ENCODE measurements around the gene AP3S2.
"Not testable (repeated sequence)": the region's sequence is repeated elsewhere in the genome, so short reads cannot be mapped to it uniquely, and the experiment has no call there.

AP3S2 gene

GRCh38 chr15:89799918-89800498, 93.8 kb downstream of the AP3S2 start:
- DNase-seq (ENCODE audit: low spot score), result no peak

DNA sequence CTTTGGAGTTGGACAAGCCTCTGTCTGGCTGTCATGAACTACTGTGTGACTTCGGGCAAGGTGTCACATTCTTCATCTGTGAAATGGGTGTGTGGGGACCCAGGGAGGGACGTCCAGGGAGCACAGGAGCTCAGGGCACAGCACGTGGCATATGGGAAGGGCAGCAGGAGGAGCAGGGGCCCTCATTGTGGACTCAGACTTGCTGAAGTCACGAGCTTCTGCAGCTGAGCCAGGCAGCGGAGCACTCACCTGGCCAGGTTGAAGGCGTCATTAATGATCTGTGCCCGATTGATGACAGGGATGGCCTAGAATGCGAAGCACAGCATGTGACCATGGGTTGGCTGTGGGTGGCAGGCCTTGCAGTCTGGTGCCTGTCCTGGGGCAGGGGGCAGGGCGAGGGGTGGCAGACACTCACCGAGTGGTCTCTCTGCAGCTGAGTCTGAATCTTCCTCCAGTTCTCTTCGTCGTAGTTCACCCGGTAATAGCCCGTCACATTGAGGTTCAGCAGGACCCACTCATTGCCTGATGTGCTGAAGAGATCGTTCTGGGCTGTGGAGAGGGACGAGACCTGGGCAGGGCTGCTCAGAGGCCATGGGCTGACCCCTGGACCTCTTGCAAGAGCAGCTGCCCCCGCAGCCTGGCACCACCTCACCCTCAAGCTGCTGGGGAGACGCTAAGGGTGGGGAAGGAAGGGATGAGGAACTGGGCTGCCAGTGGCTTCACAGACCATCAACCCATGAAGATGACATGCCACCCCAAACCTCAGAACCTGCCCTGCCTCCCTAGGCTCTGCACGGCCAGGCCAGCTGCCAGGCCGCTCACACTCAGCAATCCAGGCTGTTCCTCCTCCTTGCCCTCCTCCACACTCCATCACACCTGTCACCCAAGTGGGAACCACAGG, 94.5 kb downstream of the AP3S2 start:
- no peak for DNase-seq (ENCODE audit: low spot score)

DNA sequence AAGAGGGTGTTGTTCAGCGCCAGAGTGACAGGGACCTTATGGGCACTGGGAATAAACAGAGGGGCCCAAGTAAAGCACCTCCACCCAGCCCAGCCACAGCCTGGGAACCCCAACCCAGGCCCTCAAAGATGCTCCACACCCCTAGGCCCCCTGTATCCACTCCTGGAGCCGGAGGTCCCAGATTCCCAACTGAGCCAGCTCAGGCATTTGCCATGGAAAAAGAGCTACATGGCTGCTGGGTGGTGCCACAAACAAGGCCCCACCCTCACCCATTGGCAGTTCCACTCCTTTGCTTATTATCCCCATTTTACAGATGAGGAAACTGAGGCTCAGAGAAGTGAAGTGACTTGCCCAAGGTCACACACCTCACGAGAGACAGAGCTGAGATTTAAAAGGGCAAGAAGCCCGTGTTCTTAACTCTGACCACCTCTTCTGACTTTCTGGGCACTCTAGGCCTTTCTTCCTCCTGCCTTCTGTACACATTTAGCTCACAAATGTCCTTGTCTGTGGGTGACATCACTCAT, 96.1 kb downstream of the AP3S2 start:
- no peak for DNase-seq (ENCODE audit: low spot score)

DNA sequence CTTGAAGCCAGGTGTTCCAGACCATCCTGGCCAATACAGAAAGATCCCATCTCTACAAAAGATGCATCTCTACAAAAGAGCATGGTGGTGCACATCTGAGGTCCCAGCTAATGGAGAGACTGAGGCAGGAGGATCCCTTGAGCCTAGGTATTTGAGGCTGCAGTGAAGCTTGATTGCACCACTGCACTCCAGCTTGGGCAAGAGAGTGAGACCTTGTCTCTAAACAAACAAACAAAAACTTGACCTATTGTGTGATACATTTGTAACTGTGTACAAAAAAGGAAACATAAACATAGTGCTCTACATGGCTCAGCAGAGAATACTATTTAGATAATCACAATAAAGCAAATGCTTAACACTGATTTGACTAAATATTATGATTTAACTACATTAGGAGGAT, 97.8 kb downstream of the AP3S2 start:
- DNase-seq (ENCODE audit: low spot score), result no peak

DNA sequence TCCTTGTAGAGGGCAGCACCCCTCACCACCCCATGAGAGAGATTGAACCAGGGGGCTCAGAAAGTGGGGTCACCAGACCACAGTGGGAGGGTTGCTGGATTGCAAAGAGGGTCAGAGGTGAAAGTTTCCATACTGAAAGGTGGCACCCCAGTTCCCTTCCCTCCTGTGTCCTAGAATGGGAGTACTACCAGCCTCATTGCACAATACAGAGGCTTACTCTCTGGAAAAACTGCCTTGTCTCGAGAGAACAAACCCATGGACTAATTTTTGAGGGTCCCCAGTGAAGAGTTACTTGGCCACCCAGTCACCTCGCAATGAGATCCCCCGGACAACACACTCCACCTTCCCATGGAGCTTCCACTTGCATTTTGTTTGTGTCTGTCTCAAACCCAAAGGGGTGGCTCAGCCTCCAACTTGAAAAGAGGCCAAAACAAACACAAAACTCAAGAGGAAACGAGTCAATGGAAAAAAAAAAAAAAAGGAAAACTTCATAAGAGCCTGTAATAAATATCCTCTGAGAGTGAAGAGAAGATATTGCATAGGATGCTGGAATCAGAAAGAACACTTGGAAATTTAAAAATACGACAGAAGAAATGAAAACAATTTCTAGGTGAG, 99.1 kb downstream of the AP3S2 start:
- DNase-seq (ENCODE audit: low spot score), result no peak

GRCh38 chr15:89792106-89792805, 101.5 kb downstream of the AP3S2 start:
- no peak for DNase-seq (ENCODE audit: low spot score)

DNA sequence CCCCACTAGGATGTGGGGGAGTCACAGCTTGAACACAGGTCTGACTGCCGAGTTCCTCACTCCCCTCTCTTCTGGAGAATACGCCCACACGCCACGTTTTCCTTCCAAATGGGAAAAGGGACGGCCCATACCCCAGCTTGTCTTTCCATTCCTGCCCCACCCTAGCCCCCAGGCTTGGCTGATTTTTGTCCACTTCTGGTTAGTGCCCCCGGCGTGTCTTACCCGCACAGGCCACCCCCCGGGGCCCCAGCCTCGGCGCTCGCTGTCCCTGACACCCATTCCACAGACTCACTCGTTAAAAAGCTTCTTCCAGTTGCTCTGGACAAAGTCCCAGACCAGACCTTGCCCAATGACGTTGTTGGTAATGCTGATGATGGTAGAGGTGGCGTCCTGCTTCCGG, 103.1 kb downstream of the AP3S2 start:
- no peak for DNase-seq (ENCODE audit: low spot score)

- no peak for DNase-seq (ENCODE audit: low spot score)
These were observed 103.6 kb downstream of the AP3S2 start for GRCh38 chr15:89790206-89790605.

DNA sequence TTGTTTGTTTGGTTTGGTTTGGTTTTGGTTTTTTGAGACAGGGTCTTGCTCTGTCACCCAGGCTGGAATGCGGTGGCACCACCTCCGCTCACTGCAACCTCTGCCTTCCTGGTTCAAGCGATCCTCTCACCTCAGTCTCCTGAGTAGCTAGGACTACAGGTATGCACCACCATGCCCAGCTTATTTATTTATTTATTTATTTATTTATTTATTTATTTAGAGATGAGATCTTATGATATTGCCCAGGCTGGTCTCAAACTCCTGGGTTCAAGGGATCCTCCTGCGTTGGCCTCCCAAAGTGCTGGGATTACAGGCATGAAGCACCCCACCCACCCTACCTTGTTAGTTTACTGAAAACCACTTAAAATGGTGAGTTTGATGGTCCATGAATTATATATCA, 105.2 kb downstream of the AP3S2 start:
- not testable (repeated sequence) for DNase-seq (ENCODE audit: low spot score)

DNA sequence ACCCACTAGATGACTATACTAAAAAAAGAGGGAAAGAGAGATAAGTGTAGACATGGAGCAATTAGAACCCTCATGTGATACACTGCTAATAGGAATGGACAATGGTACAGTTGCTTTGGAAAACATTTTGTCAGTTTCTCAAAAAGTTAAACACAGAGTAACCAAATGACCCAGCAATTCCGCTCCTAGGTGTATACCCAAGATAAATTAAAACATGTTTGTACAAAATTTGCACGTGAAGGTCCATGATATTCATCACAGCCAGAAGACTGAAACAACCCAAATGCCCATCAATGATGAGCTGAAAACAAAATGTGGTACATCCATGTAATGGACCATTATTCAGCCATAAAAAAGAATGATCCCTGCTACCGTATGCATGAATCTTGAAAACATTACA, 105.8 kb downstream of the AP3S2 start:
- DNase-seq (ENCODE audit: low spot score), result no peak

GRCh38 chr15:89785774-89786140, 108.0 kb downstream of the AP3S2 start:
- DNase-seq (ENCODE audit: low spot score), result no peak

DNA sequence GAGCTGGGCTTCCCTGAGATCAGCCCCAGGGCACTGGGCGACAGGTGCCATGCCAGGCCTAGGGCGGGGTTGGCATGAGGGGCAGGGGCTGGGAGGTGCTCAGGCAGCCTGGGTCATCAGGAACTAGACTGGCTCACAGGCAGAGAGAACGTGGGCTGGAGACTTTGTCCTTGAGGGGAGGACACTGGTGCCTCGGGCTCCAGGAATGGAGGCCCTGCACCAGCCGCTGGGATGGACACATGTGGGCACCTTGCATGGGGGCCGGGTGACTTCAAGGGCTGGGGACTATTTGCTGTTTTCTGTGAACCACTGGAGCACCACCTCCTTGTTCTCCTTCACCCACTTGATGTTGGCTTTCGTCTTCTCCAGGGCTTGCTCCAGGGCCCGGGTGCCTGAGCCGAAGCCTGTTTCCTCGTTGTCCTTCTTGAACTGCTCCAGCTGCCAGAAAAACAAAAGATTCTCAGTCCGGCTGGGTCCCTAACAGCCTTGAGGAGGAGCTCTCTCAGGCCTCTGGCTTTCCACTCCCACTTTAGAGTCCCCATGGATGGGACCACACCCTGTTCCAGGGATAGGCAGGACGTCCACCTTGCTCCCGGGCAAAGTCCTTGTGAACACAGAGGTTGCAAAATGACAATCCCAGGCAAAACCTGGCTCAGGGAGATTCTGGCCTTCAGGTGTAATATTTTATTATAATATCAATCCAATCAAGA, 108.6 kb downstream of the AP3S2 start:
- no peak for DNase-seq (ENCODE audit: low spot score)

GRCh38 chr15:89784686-89784960, 109.2 kb downstream of the AP3S2 start:
- DNase-seq (ENCODE audit: low spot score), result no peak

DNA sequence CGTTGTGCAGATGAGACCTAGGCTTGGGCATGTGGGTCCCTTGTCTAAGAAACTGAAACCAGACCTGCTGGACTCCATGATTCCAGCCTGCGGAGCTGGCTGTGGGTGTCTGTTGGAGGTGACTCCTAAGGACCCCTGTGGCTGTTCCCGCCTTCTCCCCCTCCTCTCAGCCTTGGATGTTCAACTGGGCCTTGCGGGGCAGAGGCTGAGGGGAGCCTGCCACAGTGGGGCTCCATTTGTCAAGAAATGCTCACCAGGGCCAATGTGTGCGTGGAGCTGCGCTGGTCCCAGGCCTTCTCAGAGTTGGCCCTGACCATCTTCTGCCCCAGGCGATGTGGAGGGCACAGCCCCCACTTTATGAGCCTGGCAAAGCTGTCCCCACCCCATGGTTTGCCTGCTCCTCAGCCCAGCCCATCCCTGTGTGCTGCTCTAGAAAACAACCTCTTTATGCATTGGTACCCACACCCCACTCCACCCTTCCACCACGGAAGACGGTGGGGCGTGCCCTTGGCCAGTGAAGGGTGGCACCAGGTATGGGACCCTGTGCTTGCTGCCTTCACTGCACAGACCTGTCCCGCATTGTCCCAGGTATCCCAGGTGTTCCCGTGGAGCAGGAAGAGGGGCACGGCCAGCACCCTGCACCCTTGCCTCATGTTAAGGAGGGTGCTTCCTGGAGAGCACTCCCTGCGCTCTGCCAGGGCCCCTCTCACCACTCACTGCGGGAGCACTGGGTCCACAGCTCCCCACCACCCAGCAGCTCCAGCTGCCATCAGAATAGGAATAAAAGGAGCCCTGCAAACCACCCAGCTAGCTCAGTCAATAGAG, 109.7 kb downstream of the AP3S2 start:
- DNase-seq (ENCODE audit: low spot score), result no peak

GRCh38 chr15:89783111-89783860, 110.5 kb downstream of the AP3S2 start:
- DNase-seq (ENCODE audit: low spot score), result no peak

DNA sequence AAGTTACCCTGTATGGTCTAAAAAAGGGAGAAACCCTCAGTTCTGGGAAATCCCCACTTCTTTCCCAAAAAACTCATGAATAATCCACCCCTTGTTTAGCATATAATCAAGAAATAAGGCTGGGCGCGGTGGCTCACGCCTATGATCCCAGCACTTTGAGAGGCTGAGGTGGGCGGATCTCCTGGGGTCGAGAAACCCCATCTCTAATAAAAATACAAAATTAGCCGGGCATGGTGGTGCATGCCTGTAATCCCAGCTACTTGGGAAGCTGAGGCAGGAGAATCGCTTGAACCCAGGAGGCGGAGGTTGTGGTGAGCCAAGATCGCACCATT, 111.2 kb downstream of the AP3S2 start:
- not testable (repeated sequence) for DNase-seq (ENCODE audit: low spot score)

- no peak for DNase-seq (ENCODE audit: low spot score)
These were observed 111.7 kb downstream of the AP3S2 start for GRCh38 chr15:89781891-89782618.

- no peak for DNase-seq (ENCODE audit: low spot score)
These were observed 112.7 kb downstream of the AP3S2 start for GRCh38 chr15:89781055-89781454.

GRCh38 chr15:89780601-89781000, 113.2 kb downstream of the AP3S2 start:
- DNase-seq (ENCODE audit: low spot score), result no peak
